Right lobe of liver (tissue), 4 donors: ENCODE results near the gene CCDC102A.

Experiments
- CTCF ChIP-seq, 4 donors: fragments of 200-600 bp in 3 of 4; fragments of 450-650 bp in 1 of 4; IDR thresholded peaks; one replicate each; pipeline versions ENCODE4 v1.5.1 to v1.8.0; 2016 to 2022; ENCODE audit warnings: antibody characterized with exemption in 4 of 4, mild to moderate bottlenecking in 2 of 4
- POLR2A ChIP-seq: fragments of 450-650 bp; IDR thresholded peaks from one replicate; pipeline ENCODE4 v1.6.1; 2017; ENCODE audit warnings: antibody characterized with exemption, mild to moderate bottlenecking
- donor health status: DM: no; HTN: no; CAD: no.
- donor health status: DM: no; HTN: no; CAD: no.
- donor health status: DM: no; HTN: yes; CAD: no.

- TF ChIP-seq CTCF (IDR thresholded peaks at IDR 0.05) (no peak), POLR2A (no peak)
Measured at GRCh38 chr16:57572978-57573728, 36.8 kb upstream of the CCDC102A start.
